OCI-LY3 (cell line): ENCODE results near the gene PTPN13.

ENCODE experiments used
- H2AFZ ChIP-seq: fragments of 200-600, 300-600 bp; shearing (Covaris generic); 2 replicates; pipeline ENCODE4 v1.6.0; 2014; ENCODE audit warnings: antibody characterized with exemption, low read depth, low read length
- H3K27ac ChIP-seq: fragments of 200-600, 300-600 bp; sonication (generic); 2 replicates; pipeline ENCODE4 v1.5.1; 2014; ENCODE audit warnings: mild to moderate bottlenecking, low read length, moderate library complexity, mixed read lengths
- H3K27me3 ChIP-seq: fragments of 200-600, 300-600 bp; sonication (generic); 2 replicates; pipeline ENCODE4 v1.6.1; 2014; ENCODE audit warnings: low read depth, low read length, mixed read lengths
- H3K36me3 ChIP-seq: fragments of 200-600, 300-600 bp; sonication (generic); replicated peaks from 2 replicates; pipeline ENCODE3; 2014; ENCODE audit warnings: low read depth, low read length, mixed read lengths
- H3K4me1 ChIP-seq: fragments of 300-600, 200-600 bp; sonication (generic); 2 replicates; pipeline ENCODE4 v1.6.1; 2014; ENCODE audit warnings: low read length, mixed read lengths
- H3K4me2 ChIP-seq: fragments of 200-600, 300-600 bp; sonication (generic); 2 replicates; pipeline ENCODE4 v1.6.1; 2014; ENCODE audit warnings: low read length, mixed read lengths
- H3K4me3 ChIP-seq: fragments of 300-600, 200-600 bp; sonication (generic); 2 replicates; pipeline ENCODE4 v1.5.1; 2014; ENCODE audit warnings: antibody characterized with exemption, mild to moderate bottlenecking, low read length, moderate library complexity
- H3K79me2 ChIP-seq: fragments of 300-600, 200-600 bp; shearing (Covaris generic); 2 replicates; pipeline ENCODE4 v1.6.1; 2014; ENCODE audit warnings: mild to moderate bottlenecking, low read length, mixed read lengths
- H3K9ac ChIP-seq: fragments of 300-600, 200-600 bp; shearing (Covaris generic); 2 replicates; pipeline ENCODE4 v1.6.0; 2014; ENCODE audit warnings: mild to moderate bottlenecking, low read length, moderate library complexity
- H3K9me3 ChIP-seq: fragments of 200-600, 300-600 bp; shearing (Covaris generic); 2 replicates; pipeline ENCODE4 v1.6.1; 2014; ENCODE audit warnings: low read length, mixed read lengths; ENCODE audit not compliant: insufficient read depth
- H4K20me1 ChIP-seq: fragments of 200-600, 300-600 bp; sonication (generic); 2 replicates; pipeline ENCODE4 v1.6.1; 2016; ENCODE audit warnings: low read length, mixed read lengths; ENCODE audit not compliant: insufficient read depth
- CTCF ChIP-seq: fragments of 200-600, 300-600 bp; sonication (generic); IDR thresholded peaks from 2 replicates; pipeline ENCODE4 v1.5.1; 2014; ENCODE audit warnings: antibody characterized with exemption, low read length, low read depth
- EZH2phosphoT487 ChIP-seq: fragments of 200-600 bp; shearing (Covaris generic); IDR thresholded peaks from 2 replicates; pipeline ENCODE4 v1.6.1; 2018; ENCODE audit warnings: antibody characterized with exemption, mixed run types, low read depth

PTPN13 gene

DNA sequence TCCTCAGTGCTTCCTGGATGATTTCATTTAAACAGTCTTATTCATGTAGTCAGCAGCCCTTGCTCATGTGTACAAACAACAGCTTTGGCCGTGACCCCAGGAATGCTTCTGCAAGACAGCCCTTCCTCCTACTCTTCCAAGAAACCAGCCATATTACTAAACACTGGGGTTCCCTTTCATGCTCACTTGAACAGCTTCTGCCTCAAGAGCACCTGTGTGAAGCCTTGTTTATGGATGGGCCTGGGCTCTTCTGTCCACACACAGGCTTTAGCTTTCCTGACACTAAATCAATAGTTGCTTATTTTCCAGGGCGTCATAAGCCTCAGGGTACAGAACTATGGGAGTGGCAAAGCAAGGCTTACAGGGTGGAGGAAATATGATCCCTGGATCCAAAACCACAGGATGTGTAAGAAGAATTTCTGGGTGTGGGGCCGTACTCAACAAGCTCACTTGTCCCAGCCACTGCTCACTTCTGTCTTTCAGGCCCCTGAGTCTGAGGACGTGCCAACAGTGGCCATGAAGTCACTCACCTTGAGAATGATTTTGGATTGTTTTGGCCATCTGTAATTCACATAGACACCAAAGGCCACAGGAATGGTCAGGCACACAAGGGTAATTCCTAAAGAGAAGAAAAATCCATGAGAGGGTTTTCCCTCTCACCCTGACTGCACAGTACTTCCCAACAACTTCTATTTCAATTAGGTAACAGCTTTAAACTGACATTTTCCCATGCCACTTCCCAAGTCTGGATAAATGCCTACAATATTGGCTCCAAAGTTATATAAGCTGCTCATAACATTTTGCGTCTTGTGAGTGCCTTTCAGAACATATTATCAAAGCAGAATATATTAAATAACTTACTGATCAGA, 237.4 kb downstream of the PTPN13 start:
- no peak overlapping the region for H3K4me3 ChIP-seq
- H2AFZ ChIP-seq = no peak overlapping the region
- H3K79me2 ChIP-seq = no peaks in the 10 kb centered on the region
- H3K4me2 ChIP-seq = no peak overlapping the region
- no peak overlapping the region for H3K27ac ChIP-seq
- H3K36me3 ChIP-seq = no peaks in the 10 kb centered on the region
- H3K9me3 ChIP-seq = no peaks in the 10 kb centered on the region
- no peak overlapping the region for H3K9ac ChIP-seq
- H3K27me3 ChIP-seq = no peaks in the 10 kb centered on the region
- TF ChIP-seq EZH2phosphoT487 = no peak
- no peak for TF ChIP-seq CTCF
- no peaks in the 10 kb centered on the region for H4K20me1 ChIP-seq
- H3K4me1 ChIP-seq = peaks cover 2% of the 10 kb centered on the region; the same call in 1 of the 2 replicates

- H3K4me1 ChIP-seq = no peaks in the 10 kb centered on the region
- H2AFZ ChIP-seq = no peak overlapping the region
- H3K79me2 ChIP-seq = no peaks in the 10 kb centered on the region
- no peaks in the 10 kb centered on the region for H3K36me3 ChIP-seq
- no peaks in the 10 kb centered on the region for H3K9me3 ChIP-seq
- H3K4me2 ChIP-seq = no peak overlapping the region
- no peak overlapping the region for H3K4me3 ChIP-seq
- no peak overlapping the region for H3K27ac ChIP-seq
- H3K9ac ChIP-seq = no peak overlapping the region
- no peaks in the 10 kb centered on the region for H4K20me1 ChIP-seq
- H3K27me3 ChIP-seq = no peaks in the 10 kb centered on the region
- TF ChIP-seq EZH2phosphoT487 (no peak), CTCF (no peak)
These were observed 239.5 kb downstream of the PTPN13 start for GRCh38 chr4:86833615-86834014.

- Histone ChIP-seq H3K79me2 (no peaks in the 10 kb centered on the region), H3K4me2 (no peak overlapping the region), H3K4me3 (no peak overlapping the region), H3K36me3 (no peaks in the 10 kb centered on the region), H3K27me3 (no peaks in the 10 kb centered on the region), H3K9me3 (no peaks in the 10 kb centered on the region), H3K9ac (no peak overlapping the region), H3K27ac (no peak overlapping the region), H3K4me1 (no peaks in the 10 kb centered on the region), H4K20me1 (no peaks in the 10 kb centered on the region), H2AFZ (no peak overlapping the region)
- TF ChIP-seq CTCF (no peak), EZH2phosphoT487 (no peak)
These were observed 240.8 kb downstream of the PTPN13 start for GRCh38 chr4:86834901-86835300.

GRCh38 chr4:86835677-86836076, 241.6 kb downstream of the PTPN13 start:
- TF ChIP-seq EZH2phosphoT487 = no peak
- Histone ChIP-seq H3K4me1 (no peaks in the 10 kb centered on the region), H3K36me3 (no peaks in the 10 kb centered on the region), H3K79me2 (no peaks in the 10 kb centered on the region), H3K27me3 (no peaks in the 10 kb centered on the region), H3K9me3 (no peaks in the 10 kb centered on the region), H3K4me3 (no peak overlapping the region), H3K4me2 (no peak overlapping the region), H4K20me1 (no peaks in the 10 kb centered on the region), H3K9ac (no peak overlapping the region), H3K27ac (no peak overlapping the region), H2AFZ (no peak overlapping the region)
